H9 (cell line): ENCODE data around the gene TAGLN2. TPM values are rescaled to one million over a fixed set of nuclear protein-coding genes. Genes with fewer than 3 reads are reported as not detected.

Experiments used
- DNase-seq: peaks from one replicate; pipeline ENCODE4 v3.0.0-alpha.2; 2017
- H2AFZ ChIP-seq: one replicate; pipeline ENCODE4 v1.6.1; 2013; ENCODE audit warnings: mild to moderate bottlenecking, low read length, control low read depth, moderate library complexity
- H2AK5ac ChIP-seq: 2 replicates; pipeline ENCODE4 v1.6.1; 2013; ENCODE audit warnings: low read length, control low read depth, mixed read lengths; ENCODE audit not compliant: insufficient read length
- H2BK120ac ChIP-seq: one replicate; pipeline ENCODE4 v1.6.1; 2013; ENCODE audit warnings: low read depth, mild to moderate bottlenecking, low read length, control low read depth, inconsistent platforms; ENCODE audit not compliant: poor library complexity, severe bottlenecking
- H2BK12ac ChIP-seq: 2 replicates; pipeline ENCODE4 v1.6.1; 2013; ENCODE audit warnings: low read length, control low read depth, mixed read lengths, low read depth; ENCODE audit not compliant: insufficient read length
- H2BK15ac ChIP-seq: 2 replicates; pipeline ENCODE4 v1.6.1; 2013; ENCODE audit warnings: low read depth, low read length, control low read depth
- H2BK20ac ChIP-seq: one replicate; pipeline ENCODE4 v1.6.1; 2013; ENCODE audit warnings: low read depth, mild to moderate bottlenecking, low read length, control low read depth, inconsistent platforms; ENCODE audit not compliant: poor library complexity, severe bottlenecking
- H2BK5ac ChIP-seq: 2 replicates; pipeline ENCODE4 v1.6.1; 2013; ENCODE audit warnings: low read length, control low read depth, mixed read lengths; ENCODE audit not compliant: insufficient read length
- H3K14ac ChIP-seq: 2 replicates; pipeline ENCODE4 v1.6.1; 2013; ENCODE audit warnings: low read length, control low read depth; ENCODE audit not compliant: insufficient read depth
- H3K18ac ChIP-seq: 2 replicates; pipeline ENCODE4 v1.6.1; 2013; ENCODE audit warnings: low read depth, mild to moderate bottlenecking, mixed read lengths, low read length, control low read depth; ENCODE audit not compliant: insufficient read length
- H3K23ac ChIP-seq: 2 replicates; pipeline ENCODE4 v1.6.1; 2013; ENCODE audit warnings: low read length, control low read depth, mixed read lengths, low read depth; ENCODE audit not compliant: insufficient read length
- H3K23me2 ChIP-seq: 2 replicates; pipeline ENCODE4 v1.6.1; 2013; ENCODE audit warnings: low read depth, mild to moderate bottlenecking, mixed read lengths, low read length, control low read depth; ENCODE audit not compliant: insufficient read length, poor library complexity, severe bottlenecking
- H3K27ac ChIP-seq: 2 replicates; pipeline ENCODE4 v1.5.1; 2013; ENCODE audit warnings: low read length, control low read depth, mixed read lengths, low read depth; ENCODE audit not compliant: insufficient read length
- H3K27me3 ChIP-seq: 2 replicates; pipeline ENCODE4 v1.6.1; 2013; ENCODE audit warnings: low read length, control low read depth, inconsistent platforms; ENCODE audit not compliant: insufficient read depth
- H3K4ac ChIP-seq: 2 replicates; pipeline ENCODE4 v1.6.1; 2013; ENCODE audit warnings: low read depth, mild to moderate bottlenecking, control low read depth, inconsistent platforms, low read length, moderate library complexity
- H3K4me1 ChIP-seq: 2 replicates; pipeline ENCODE4 v1.6.1; 2013; ENCODE audit warnings: low read length, control low read depth, inconsistent platforms; ENCODE audit not compliant: insufficient read depth
- H3K4me2 ChIP-seq: 2 replicates; pipeline ENCODE4 v1.6.1; 2013; ENCODE audit warnings: low read length, control low read depth, mixed read lengths; ENCODE audit not compliant: insufficient read length, insufficient read depth
- H3K56ac ChIP-seq: 2 replicates; pipeline ENCODE4 v1.6.1; 2013; ENCODE audit warnings: low read depth, mild to moderate bottlenecking, mixed read lengths, low read length, control low read depth; ENCODE audit not compliant: insufficient read length
- H3K79me1 ChIP-seq: 2 replicates; pipeline ENCODE4 v1.6.1; 2013; ENCODE audit warnings: low read depth, mild to moderate bottlenecking, moderate library complexity, low read length, control low read depth, inconsistent platforms; ENCODE audit not compliant: insufficient read depth, poor library complexity, severe bottlenecking
- H3K79me2 ChIP-seq: 2 replicates; pipeline ENCODE4 v1.6.1; 2013; ENCODE audit warnings: low read length, control low read depth, inconsistent platforms; ENCODE audit not compliant: insufficient read depth
- H3K9ac ChIP-seq: 2 replicates; pipeline ENCODE4 v1.6.1; 2013; ENCODE audit warnings: low read length, control low read depth, mixed read lengths; ENCODE audit not compliant: insufficient read length; ENCODE audit errors: extremely low read depth
- H3K9me3 ChIP-seq: one replicate; pipeline ENCODE4 v1.6.1; 2013; ENCODE audit warnings: low read depth, low read length, inconsistent platforms; ENCODE audit not compliant: control insufficient read depth
- H3T11ph ChIP-seq: one replicate; pipeline ENCODE4 v1.6.1; 2013; ENCODE audit warnings: mild to moderate bottlenecking, low read length, control low read depth, inconsistent platforms
- H4K20me1 ChIP-seq: one replicate; pipeline ENCODE4 v1.6.1; 2013; ENCODE audit not compliant: control insufficient read depth, insufficient read length, insufficient read depth
- H4K5ac ChIP-seq: 2 replicates; pipeline ENCODE4 v1.6.1; 2013; ENCODE audit warnings: low read depth, mild to moderate bottlenecking, mixed read lengths, low read length, control low read depth; ENCODE audit not compliant: insufficient read length
- H4K8ac ChIP-seq: replicated peaks from 2 replicates; pipeline ENCODE4 v1.6.1; 2013; ENCODE audit warnings: low read length, control low read depth, mixed read lengths, low read depth; ENCODE audit not compliant: insufficient read length
- H4K91ac ChIP-seq: 2 replicates; pipeline ENCODE4 v1.6.1; 2013; ENCODE audit warnings: low read depth, mild to moderate bottlenecking, moderate library complexity, mixed read lengths, low read length, control low read depth; ENCODE audit not compliant: insufficient read length
- H3K27ac Mint-ChIP-seq, 3 experiments: 2 replicates in 2 of 3; 3 replicates in 1 of 3; pipeline ENCODE4 v1.8.0; 2020 to 2021; ENCODE audit warnings: mixed read lengths in 3 of 3, mild to moderate bottlenecking in 1 of 3, moderate library complexity in 1 of 3
- H3K27me3 Mint-ChIP-seq: 2 replicates; pipeline ENCODE4 v1.8.0; 2021; ENCODE audit warnings: low read depth, mild to moderate bottlenecking, moderate library complexity, mixed read lengths
- H3K36me3 Mint-ChIP-seq, 3 experiments: 2 replicates in 2 of 3; 3 replicates in 1 of 3; pipeline ENCODE4 v1.8.0; 2020 to 2021; ENCODE audit warnings: low read depth in 3 of 3, mixed read lengths in 3 of 3; ENCODE audit not compliant: insufficient read depth in 1 of 3
- H3K4me1 Mint-ChIP-seq, 2 experiments: 2 replicates each; pipeline ENCODE4 v1.8.0; 2020; ENCODE audit warnings: mixed read lengths in 2 of 2
- H3K4me3 Mint-ChIP-seq, 2 experiments: 2 replicates in 1 of 2; 3 replicates in 1 of 2; pipeline ENCODE4 v1.8.0; 2020 to 2021; ENCODE audit warnings: mild to moderate bottlenecking in 2 of 2, mixed read lengths in 2 of 2, moderate library complexity in 1 of 2
- H3K9me3 Mint-ChIP-seq, 2 experiments: 2 replicates in 1 of 2; 3 replicates in 1 of 2; pipeline ENCODE4 v1.8.0; 2020; ENCODE audit warnings: mild to moderate bottlenecking in 2 of 2, mixed read lengths in 2 of 2, moderate library complexity in 1 of 2
- WGBS: extraction: QIAGEN DNeasy Blood & Tissue Kit; methylation state at CpG from one replicate; pipeline ENCODE4 v1.1.7; 2013; ENCODE audit warnings: missing lambda C conversion rate, low lambda C conversion rate, mixed read lengths; ENCODE audit not compliant: insufficient read length; ENCODE audit errors: extremely low coverage; 5-methylcytosine and 5-hydroxymethylcytosine counted together
- total RNA-seq: library from RNA; stranded (reverse); gene quantifications from 2 replicates; pipeline ENCODE4 v1.2.1, GENCODE V29; 2021
- TF ChIP-seq, protein P1 (sequence below): fragments of 200-600 bp; sonication (generic); conservative IDR thresholded peaks from 3 replicates; pipeline ENCODE4 v1.8.0; 2021; ENCODE audit warnings: antibody characterized with exemption, mild to moderate bottlenecking

The TAGLN2 gene
- total RNA-seq, 1 experiment from 2014 or later, result 76.7 TPM

DNA sequence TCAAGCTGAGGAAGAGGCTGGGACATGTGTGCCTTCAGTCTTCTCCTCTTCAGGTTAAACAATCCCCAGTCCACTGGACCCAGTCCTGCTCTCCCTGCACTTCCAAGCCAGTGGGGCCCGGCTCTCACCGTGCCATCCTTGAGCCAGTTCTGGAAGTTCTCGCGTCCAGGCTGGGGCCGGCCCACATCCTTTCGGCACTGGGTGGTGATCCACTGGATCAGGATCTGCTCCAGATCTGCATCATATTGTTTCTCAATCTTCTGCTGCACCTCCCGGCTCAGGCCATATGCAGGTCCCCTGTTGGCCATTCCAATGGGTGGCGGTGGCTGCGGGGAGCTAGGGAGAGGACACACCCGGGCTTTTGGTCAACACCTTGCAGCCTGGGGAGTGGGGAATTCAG lies 5.1 kb downstream of the TAGLN2 start:
- H3K56ac ChIP-seq, result no peak overlapping the region
- no peak overlapping the region for H2BK120ac ChIP-seq
- no peak overlapping the region for H4K91ac ChIP-seq
- H3K27me3 ChIP-seq, result no peaks in the 10 kb centered on the region
- no peak overlapping the region for H3K27ac Mint-ChIP-seq
- no peak overlapping the region for H3T11ph ChIP-seq
- H3K79me1 ChIP-seq, result no peaks in the 10 kb centered on the region
- H4K20me1 ChIP-seq, result no peaks in the 10 kb centered on the region
- H3K9me3 Mint-ChIP-seq, result no peaks in the 10 kb centered on the region; a peak in 1 of 5 replicates
- H4K8ac ChIP-seq, result no peak overlapping the region
- peaks cover 44 to 47% of the 10 kb centered on the region in 2 experiments for H3K4me1 Mint-ChIP-seq
- H3K18ac ChIP-seq, result no peak overlapping the region
- H2BK5ac ChIP-seq, result no peak overlapping the region
- H3K23me2 ChIP-seq, result peaks cover 11% of the 10 kb centered on the region
- H3K27ac ChIP-seq, result no peak overlapping the region
- no CpG with 5 or more reads among the region's 10 CpGs for WGBS
- H3K9me3 ChIP-seq, result no peaks in the 10 kb centered on the region
- peaks cover 0 to 35% (median 20%) of the 10 kb centered on the region in 3 experiments; a peak in 5 of 7 replicates for H3K36me3 Mint-ChIP-seq
- no peak overlapping the region for H2BK12ac ChIP-seq
- H2BK20ac ChIP-seq, result no peak overlapping the region
- no peak overlapping the region for H3K9ac ChIP-seq
- H3K23ac ChIP-seq, result no peak overlapping the region
- H3K27me3 Mint-ChIP-seq, result peaks cover 9% of the 10 kb centered on the region
- peaks cover 5% of the 10 kb centered on the region; the same call in 1 of the 2 replicates for H3K4me1 ChIP-seq
- H3K14ac ChIP-seq, result no peak overlapping the region
- TF ChIP-seq, protein P1, sequence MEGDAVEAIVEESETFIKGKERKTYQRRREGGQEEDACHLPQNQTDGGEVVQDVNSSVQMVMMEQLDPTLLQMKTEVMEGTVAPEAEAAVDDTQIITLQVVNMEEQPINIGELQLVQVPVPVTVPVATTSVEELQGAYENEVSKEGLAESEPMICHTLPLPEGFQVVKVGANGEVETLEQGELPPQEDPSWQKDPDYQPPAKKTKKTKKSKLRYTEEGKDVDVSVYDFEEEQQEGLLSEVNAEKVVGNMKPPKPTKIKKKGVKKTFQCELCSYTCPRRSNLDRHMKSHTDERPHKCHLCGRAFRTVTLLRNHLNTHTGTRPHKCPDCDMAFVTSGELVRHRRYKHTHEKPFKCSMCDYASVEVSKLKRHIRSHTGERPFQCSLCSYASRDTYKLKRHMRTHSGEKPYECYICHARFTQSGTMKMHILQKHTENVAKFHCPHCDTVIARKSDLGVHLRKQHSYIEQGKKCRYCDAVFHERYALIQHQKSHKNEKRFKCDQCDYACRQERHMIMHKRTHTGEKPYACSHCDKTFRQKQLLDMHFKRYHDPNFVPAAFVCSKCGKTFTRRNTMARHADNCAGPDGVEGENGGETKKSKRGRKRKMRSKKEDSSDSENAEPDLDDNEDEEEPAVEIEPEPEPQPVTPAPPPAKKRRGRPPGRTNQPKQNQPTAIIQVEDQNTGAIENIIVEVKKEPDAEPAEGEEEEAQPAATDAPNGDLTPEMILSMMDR, result no peak
- no peak overlapping the region for H2AFZ ChIP-seq
- H3K4me2 ChIP-seq, result no peak overlapping the region
- DNase-seq, result no peak
- no peak overlapping the region for H2AK5ac ChIP-seq
- no peaks in the 10 kb centered on the region for H3K79me2 ChIP-seq
- no peak overlapping the region for H2BK15ac ChIP-seq
- H3K4me3 Mint-ChIP-seq, result no peak overlapping the region
- no peak overlapping the region for H4K5ac ChIP-seq
- H3K4ac ChIP-seq, result no peak overlapping the region
